K562 (cell line): ENCODE measurements around the gene NPB. TPM values are rescaled to one million over a fixed set of nuclear protein-coding genes. Genes with fewer than 3 reads are reported as not detected.

Source experiments
- ATAC-seq: fragments of 200-7000 bp; cut with Tn5 transposase; 3 replicates; pipeline ENCODE4 v1.9.1; 2020; ENCODE audit warnings: moderate library complexity
- BruUV-seq: library from RNA; stranded (reverse); fragments of 400-500 nt; replicated peaks from 2 replicates; lab custom pipeline; 2021; lab: Mats Ljungman, UMichigan
- CTCF ChIA-PET: fragments of 300-600 bp; formaldehyde crosslinking; extraction: SDS; loops from one replicate; lab custom pipeline; 2021; ENCODE audit warnings: low intra/inter-chr PET ratio; lab: Yijun Ruan, JAX
- POLR2A ChIA-PET: fragments of 300-600, 350-650 bp; sonication (Branson Sonifier 250); formaldehyde crosslinking; extraction: SDS; loops from one replicate; lab custom pipeline; 2021; ENCODE audit warnings: antibody characterized with exemption, inconsistent platforms; lab: Yijun Ruan, JAX
- DNase-seq, 4 experiments: peaks; one replicate each; pipeline versions ENCODE4 v3.0.0 to v3.0.0-alpha.2; 2011 to 2018; ENCODE audit warnings: low spot score in 3 of 4, mixed read lengths in 3 of 4; ENCODE audit errors: extremely low read depth in 1 of 4
- FAIRE-seq: peaks from 2 replicates; lab custom pipeline; 2011; peaks lifted over from hg19 to GRCh38; lab: Jason Lieb, UNC
- H2AFZ ChIP-seq: 2 replicates; pipeline ENCODE4 v1.6.0; 2011; ENCODE audit warnings: low read depth, low read length, control low read depth, inconsistent platforms
- H3K27ac ChIP-seq: fragments of 200-600 bp; 3 replicates; pipeline ENCODE4 v1.8.0; 2011; ENCODE audit warnings: low read depth, mild to moderate bottlenecking, control low read depth, inconsistent platforms, low read length, moderate library complexity, mixed read lengths; ENCODE audit errors: extremely low read depth
- H3K27me3 ChIP-seq, 2 experiments: fragments of 300-600 bp in 1 of 2; 2 replicates in 1 of 2; 3 replicates in 1 of 2; pipeline versions ENCODE4 v1.6.0 to v1.8.0; 2011; ENCODE audit warnings: inconsistent platforms in 2 of 2, low read length in 2 of 2, mild to moderate bottlenecking in 1 of 2, mixed read lengths in 1 of 2, moderate library complexity in 1 of 2; ENCODE audit not compliant: control insufficient read depth in 2 of 2, insufficient read depth in 2 of 2
- H3K36me3 ChIP-seq: fragments of 300-600 bp; 3 replicates; pipeline ENCODE4 v1.8.0; 2011; ENCODE audit warnings: mild to moderate bottlenecking, low read length, inconsistent platforms; ENCODE audit not compliant: control insufficient read depth, insufficient read depth
- H3K4me1 ChIP-seq, 2 experiments: fragments of 200-600 bp in 1 of 2; replicated peaks in 1 of 2; 2 replicates in 1 of 2; 3 replicates in 1 of 2; pipeline versions ENCODE4 v1.5.1 to v1.8.0; 2011; ENCODE audit warnings: inconsistent platforms in 2 of 2, low read length in 2 of 2, mild to moderate bottlenecking in 1 of 2, mixed read lengths in 1 of 2, moderate library complexity in 1 of 2; ENCODE audit not compliant: control insufficient read depth in 2 of 2, insufficient read depth in 2 of 2
- H3K4me2 ChIP-seq: 2 replicates; pipeline ENCODE4 v1.6.1; 2011; ENCODE audit warnings: low read length, control low read depth, inconsistent platforms, mixed read lengths; ENCODE audit not compliant: insufficient read depth
- H3K4me3 ChIP-seq: fragments of 200-600 bp; sonication (generic), shearing (Covaris generic); 2 replicates; pipeline ENCODE4 v1.5.1; 2016; ENCODE audit warnings: control low read depth, inconsistent platforms
- H3K79me2 ChIP-seq: fragments of 200-600 bp; 3 replicates; pipeline ENCODE4 v1.8.0; 2011; ENCODE audit warnings: low read length, inconsistent platforms; ENCODE audit not compliant: control insufficient read depth, insufficient read depth
- H3K9ac ChIP-seq, 2 experiments: 2 replicates each; pipeline versions ENCODE4 v1.6.0 to v1.6.1; 2011; ENCODE audit warnings: low read depth in 2 of 2, low read length in 2 of 2, control low read depth in 1 of 2, inconsistent platforms in 1 of 2, mild to moderate bottlenecking in 1 of 2, mixed read lengths in 1 of 2; ENCODE audit not compliant: insufficient read depth in 1 of 2
- H3K9me1 ChIP-seq: one replicate; pipeline ENCODE4 v1.6.0; 2011; ENCODE audit warnings: inconsistent platforms, mild to moderate bottlenecking, low read length, moderate library complexity; ENCODE audit not compliant: control insufficient read depth, insufficient read depth
- H3K9me3 ChIP-seq: replicated peaks from 2 replicates; pipeline ENCODE4 v1.5.1; 2011; ENCODE audit warnings: low read depth, low read length, inconsistent platforms; ENCODE audit not compliant: control insufficient read depth, insufficient read depth
- H4K20me1 ChIP-seq: replicated peaks from 2 replicates; pipeline ENCODE4 v1.6.1; 2011; ENCODE audit warnings: low read length, inconsistent platforms, mixed read lengths; ENCODE audit not compliant: control insufficient read depth, insufficient read depth
- NONO ChIP-seq, 2 experiments: fragments of 200-400 bp in 1 of 2; fragments of 450-650 bp in 1 of 2; formaldehyde crosslinking in 1 of 2; IDR thresholded peaks; 2 replicates each; pipeline ENCODE4 v1.6.1; 2017; ENCODE audit warnings: low read depth in 2 of 2, mild to moderate bottlenecking in 2 of 2, moderate library complexity in 2 of 2, low read length in 1 of 2
- PHF8 ChIP-seq: fragments of 200-600 bp; sonication (generic); IDR thresholded peaks from 2 replicates; pipeline ENCODE4 v1.6.1; 2012; ENCODE audit warnings: mixed run types, mild to moderate bottlenecking, inconsistent platforms, low read length, moderate library complexity, borderline replicate concordance
- TOE1 ChIP-seq, 2 experiments: fragments of 450-650 bp in 1 of 2; sonication (generic) in 1 of 2; formaldehyde crosslinking in 1 of 2; IDR thresholded peaks; 2 replicates each; pipeline versions ENCODE4 v1.7.1 to v1.8.0; 2016 to 2022; ENCODE audit warnings: borderline replicate concordance in 2 of 2, mild to moderate bottlenecking in 2 of 2, antibody characterized with exemption in 1 of 2, inconsistent platforms in 1 of 2, low read depth in 1 of 2, missing genetic modification reagents in 1 of 2, moderate library complexity in 1 of 2
- YY1 ChIP-seq, 3 experiments: IDR thresholded peaks; 2 replicates each; pipeline ENCODE4 v1.6.1; 2011; ENCODE audit warnings: low read length in 2 of 3, mild to moderate bottlenecking in 2 of 3, moderate library complexity in 2 of 3, borderline replicate concordance in 1 of 3, control low read depth in 1 of 3, low read depth in 1 of 3; ENCODE audit not compliant: insufficient read depth in 3 of 3, insufficient replicate concordance in 2 of 3, control insufficient read depth in 1 of 3, insufficient read length in 1 of 3; ENCODE audit errors: extremely low read depth in 1 of 3
- whole genome bisulfite sequencing: fragments of 100-300 bp; shearing (Covaris generic); methylation state at CpG from one replicate; pipeline ENCODE4 v1.1.6; 2016; ENCODE audit warnings: low coverage, mixed read lengths; ENCODE audit not compliant: insufficient coverage; ENCODE audit errors: missing lambda C conversion rate; 5-methylcytosine and 5-hydroxymethylcytosine counted together
- in situ Hi-C: fragments of 300-500 bp; cut with MboI; formaldehyde crosslinking; loops from 4 replicates; pipeline ENCODE4 v1.15.0; 2018; ENCODE audit warnings: inconsistent platforms, mixed read lengths
- intact Hi-C: fragments of 100-400 bp; cut with micrococcal nuclease; formaldehyde crosslinking; loops from 2 replicates; pipeline ENCODE4 v1.14.2; 2022
- polyA plus RNA-seq, 8 experiments: library from polyadenylated mRNA; depleted of rRNA in 4 of 8; stranded (reverse) in 5 of 8; unstranded in 3 of 8; fragments of >200 nt; fragmentation: Nextera tagmentation in 2 of 8; fragmentation: Illumina TruSeq in 1 of 8; extraction: Ambion mirVana in 2 of 8; extraction: Trizol in 1 of 8; gene quantifications; 2 replicates each; pipeline versions ENCODE4 v1.2.1 to v1.2.3, GENCODE V29; 2011 to 2014; ENCODE audit warnings: inconsistent platforms in 1 of 8, missing spikeins in 1 of 8
- total RNA-seq, 7 experiments: library from RNA; depleted of rRNA in 6 of 7; stranded (reverse); fragments of >200 nt in 6 of 7; fragmentation: Illumina TruSeq in 2 of 7; extraction: Trizol in 2 of 7; gene quantifications; 2 replicates each; pipeline versions ENCODE4 v1.2.1 to v1.2.3, GENCODE V29; 2011 to 2021; ENCODE audit warnings: low replicate concordance in 1 of 7

NPB gene
- total and polyA plus RNA-seq, 9 of the 15 experiments (the other 6 are each of a cell fraction or from before 2014, with no cell fraction given) = 0.03 to 0.61 (median 0.14) TPM; not detected in 2

- in situ Hi-C loops = no loop called here
- ChIA-PET CTCF (no interaction called here), POLR2A (interaction anchor here (1.0 to 10.5 kb wide), 6 partner anchors 8 to 188 kb away, joined by 3 to 85 read pairs (median 4); partner anchors contain the start of genes CENPX, LRRC45 and MRPL12)
- TF ChIP-seq YY1 (IDR thresholded peaks at IDR 0.05; ENCODE audit: borderline replicate concordance in 1 of 3, control insufficient read depth in 1 of 3, extremely low read depth in 1 of 3, insufficient read depth in 3 of 3, insufficient read length in 1 of 3, insufficient replicate concordance in 2 of 3, low read depth in 1 of 3, low read length in 2 of 3) = peak in 1 of 3 experiments; percentile 94
- TF ChIP-seq TOE1 (IDR thresholded peaks at IDR 0.05; ENCODE audit: borderline replicate concordance) = no peak
- no peak for TF ChIP-seq TOE1 (CRISPR knock-in tag; IDR thresholded peaks at IDR 0.05; ENCODE audit: borderline replicate concordance, low read depth)
- TF ChIP-seq PHF8 = peak; percentile 38; the same call in 1 of the 2 replicates
- 0 out of 4 replicates have a peak, but pooled peaks of 1 of the 2 experiments have one; percentile 50 for TF ChIP-seq NONO (IDR thresholded peaks at IDR 0.05; ENCODE audit: low read depth in 2 of 2, low read length in 1 of 2)
- H2AFZ ChIP-seq = no peak overlapping the region
- no peaks in the 10 kb centered on the region for H3K9me3 ChIP-seq
- intact Hi-C loops = no loop called here
- peak overlapping the region; percentile 97 for H3K27ac ChIP-seq
- no peaks in the 10 kb centered on the region for H4K20me1 ChIP-seq
- BruUV-seq = no TSS peak
- ATAC-seq (no peak), DNase-seq (no peak), FAIRE-seq (no peak)
- H3K4me3 ChIP-seq = peak overlapping the region; percentile 73
- H3K9me1 ChIP-seq = peaks cover 8% of the 10 kb centered on the region
- H3K4me2 ChIP-seq = peak overlapping the region; percentile 91; the same call in 1 of the 2 replicates
- peak overlapping the region; percentile 93 to 96; a peak in 3 of 4 replicates for H3K9ac ChIP-seq
- H3K36me3 ChIP-seq = peaks cover 71% of the 10 kb centered on the region
- peaks cover 12 to 41% of the 10 kb centered on the region in 2 experiments; a peak in 4 of 5 replicates for H3K4me1 ChIP-seq
- H3K27me3 ChIP-seq = no peaks in the 10 kb centered on the region
- peaks cover 77% of the 10 kb centered on the region for H3K79me2 ChIP-seq
- WGBS = under 1% methylated on average over 39 of the region's 40 CpGs
Measured at GRCh38 chr17:81891303-81891552, 10.8 kb upstream of the NPB start.
